IgD-negative memory B cell (primary cell): ENCODE measurements around the gene NDUFB8. TPM values are rescaled to one million over a fixed set of nuclear protein-coding genes. Genes with fewer than 3 reads are reported as not detected.
A peak's percentile ranks its signal among the peaks of the same experiment; 100 is the strongest.

Source experiments
- H3K27ac Mint-ChIP-seq, 3 donors: one replicate each; pipeline ENCODE4 v1.8.0; 2020 to 2022; ENCODE audit warnings: mild to moderate bottlenecking in 3 of 3, mixed read lengths in 3 of 3, moderate library complexity in 1 of 3
- H3K27me3 Mint-ChIP-seq: one replicate; pipeline ENCODE4 v1.8.0; 2021; ENCODE audit warnings: mixed read lengths
- H3K36me3 Mint-ChIP-seq: one replicate; pipeline ENCODE4 v1.8.0; 2020; ENCODE audit warnings: mild to moderate bottlenecking, mixed read lengths
- H3K4me1 Mint-ChIP-seq, 3 donors: one replicate each; pipeline ENCODE4 v1.8.0; 2020 to 2022; ENCODE audit warnings: mixed read lengths in 3 of 3, mild to moderate bottlenecking in 1 of 3
- H3K4me3 Mint-ChIP-seq, 4 donors: one replicate each; pipeline ENCODE4 v1.8.0; 2020 to 2022; ENCODE audit warnings: mild to moderate bottlenecking in 4 of 4, mixed read lengths in 4 of 4, moderate library complexity in 3 of 4
- H3K9me3 Mint-ChIP-seq, 3 donors: one replicate each; pipeline ENCODE4 v1.8.0; 2020 to 2021; ENCODE audit warnings: mixed read lengths in 3 of 3, mild to moderate bottlenecking in 1 of 3
- polyA plus RNA-seq: library from polyadenylated mRNA; unstranded; fragments of 300-500 nt; fragmentation: Illumina TruSeq; gene quantifications from one replicate; pipeline ENCODE4 v1.2.3, GENCODE V29; 2021

Gene NDUFB8
- polyA plus RNA-seq, 1 donor from 2014 or later = 353 TPM

- H3K9me3 Mint-ChIP-seq = peaks cover 0 to 2% (median 2%) of the 10 kb centered on the region in 3 donors
- peaks cover 8% of the 10 kb centered on the region for H3K36me3 Mint-ChIP-seq
- H3K27ac Mint-ChIP-seq = peak overlapping the region in 1 of 3 donors; percentile 64
- peaks cover 14% of the 10 kb centered on the region for H3K27me3 Mint-ChIP-seq
- H3K4me1 Mint-ChIP-seq = peaks cover 3 to 9% (median 5%) of the 10 kb centered on the region in 3 donors
- H3K4me3 Mint-ChIP-seq = peak overlapping the region; percentile 8 to 90 (median 84)
Observed at GRCh38 chr10:100481462-100482081, 48.1 kb downstream of the NDUFB8 start.

GRCh38 chr10:100480002-100480401 is 49.7 kb downstream of the NDUFB8 start:
- Mint-ChIP-seq H3K9me3 (peaks cover 0 to 2% (median 2%) of the 10 kb centered on the region in 3 donors), H3K27ac (peak overlapping the region in 1 of 3 donors; percentile 20), H3K36me3 (peaks cover 3% of the 10 kb centered on the region), H3K4me1 (peaks cover 3 to 9% (median 5%) of the 10 kb centered on the region in 3 donors), H3K4me3 (no peak overlapping the region), H3K27me3 (peaks cover 14% of the 10 kb centered on the region)

DNA sequence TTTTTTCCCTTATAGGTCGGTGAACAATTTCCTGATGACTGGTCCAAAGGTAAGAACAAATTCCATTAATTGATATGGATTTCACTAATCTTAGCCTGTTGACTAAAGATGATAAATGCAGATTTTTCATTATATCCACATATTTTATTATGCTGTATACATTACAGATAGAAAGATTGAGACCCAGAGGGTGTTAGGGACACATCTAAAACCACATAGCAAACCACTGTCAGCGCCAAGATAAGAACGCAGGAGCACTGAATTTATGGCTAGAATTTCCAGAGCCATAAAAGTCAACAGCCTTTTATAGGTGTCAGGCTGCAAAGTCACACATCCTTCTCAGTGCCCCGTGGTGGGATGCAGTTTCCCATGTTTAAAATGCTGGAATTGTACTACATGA is 50.6 kb downstream of the NDUFB8 start:
- peaks cover 3 to 9% (median 5%) of the 10 kb centered on the region in 3 donors for H3K4me1 Mint-ChIP-seq
- H3K36me3 Mint-ChIP-seq = no peaks in the 10 kb centered on the region
- H3K27me3 Mint-ChIP-seq = peaks cover 14% of the 10 kb centered on the region
- H3K4me3 Mint-ChIP-seq = no peak overlapping the region
- H3K27ac Mint-ChIP-seq = no peak overlapping the region
- peaks cover 0 to 2% (median 2%) of the 10 kb centered on the region in 3 donors for H3K9me3 Mint-ChIP-seq

DNA sequence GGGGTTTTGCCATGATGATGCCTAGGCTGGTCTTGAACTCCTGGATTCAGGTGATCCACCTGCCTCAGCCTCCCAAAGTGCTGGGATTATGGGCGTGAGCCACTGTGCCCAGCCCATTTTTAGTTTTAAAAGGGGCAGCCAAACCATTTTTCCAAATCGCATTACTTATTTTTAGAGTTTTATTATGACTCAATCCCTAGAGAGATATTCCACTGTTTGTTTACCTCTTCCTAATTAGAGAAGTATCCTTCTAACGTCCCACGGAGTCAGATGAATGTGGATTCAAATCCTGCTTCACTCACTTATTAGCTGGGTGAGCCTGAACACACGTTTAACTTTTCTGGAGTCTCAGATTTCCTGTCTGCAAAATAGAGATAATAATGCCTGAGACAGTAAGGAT is 51.7 kb downstream of the NDUFB8 start:
- Mint-ChIP-seq H3K27ac (no peak overlapping the region), H3K27me3 (peaks cover 14% of the 10 kb centered on the region), H3K4me1 (peaks cover 0 to 4% (median 2%) of the 10 kb centered on the region in 3 donors), H3K9me3 (peaks cover 0 to 2% (median 2%) of the 10 kb centered on the region in 3 donors), H3K36me3 (no peaks in the 10 kb centered on the region), H3K4me3 (no peak overlapping the region)

Other genes with a start within 250 kb of the NDUFB8 start
- gene BLOC1S2, start 243.2 kb downstream of the NDUFB8 start, polyA plus RNA-seq = 103 TPM
- gene PKD2L1, start 199.6 kb downstream of the NDUFB8 start, polyA plus RNA-seq = not detected
- gene SCD, start 182.6 kb downstream of the NDUFB8 start, polyA plus RNA-seq = 2.2 TPM
- not detected for gene WNT8B, start 66.9 kb downstream of the NDUFB8 start, polyA plus RNA-seq
- gene SEC31B, start 10.0 kb downstream of the NDUFB8 start, polyA plus RNA-seq = 0.13 TPM
- gene HIF1AN, start 6.1 kb upstream of the NDUFB8 start, polyA plus RNA-seq = 26.7 TPM
- gene PAX2, start 215.7 kb upstream of the NDUFB8 start, polyA plus RNA-seq = not detected